Gastrocnemius medialis (tissue), 4 donors: ENCODE data around the gene GIGYF2.

Experiments
- CTCF ChIP-seq, 5 experiments: fragments of 450-650 bp in 3 of 5; fragments of 200-600 bp in 2 of 5; sonication (generic) in 2 of 5; IDR thresholded peaks in 4 of 5; conservative IDR thresholded peaks in 1 of 5; 1 replicate in 4 of 5; 2 replicates in 1 of 5; pipeline ENCODE4 v1.5.1; 2016 to 2019; ENCODE audit warnings: antibody characterized with exemption in 5 of 5, mild to moderate bottlenecking in 3 of 5, moderate library complexity in 3 of 5
- POLR2A ChIP-seq, 2 donors: fragments of 450-650 bp; IDR thresholded peaks; one replicate each; pipeline ENCODE4 v1.6.1; 2017; ENCODE audit warnings: antibody characterized with exemption in 2 of 2, mild to moderate bottlenecking in 2 of 2, moderate library complexity in 2 of 2

DNA sequence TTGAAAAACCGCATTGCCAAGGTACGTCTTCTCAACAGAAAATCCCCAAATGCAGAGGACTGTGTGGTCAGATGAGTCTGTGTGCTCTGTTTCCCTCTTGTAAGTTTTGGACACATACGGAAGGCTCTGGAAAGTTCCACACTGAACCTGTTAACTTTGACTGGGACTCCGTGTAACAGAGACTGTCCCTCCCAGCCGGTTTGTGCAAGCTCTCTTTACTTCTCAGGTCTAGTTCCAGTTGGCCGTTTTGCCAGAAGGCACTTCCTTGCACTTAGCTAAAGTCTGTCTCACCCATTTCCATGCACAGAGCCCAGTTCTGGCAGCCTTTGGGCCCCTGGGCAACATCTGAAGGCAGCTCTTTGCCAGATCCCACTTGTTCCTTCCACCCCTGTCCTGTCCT lies 41.7 kb upstream of the GIGYF2 start:
- TF ChIP-seq CTCF (IDR thresholded peaks at IDR 0.05 in 4 of 5, conservative IDR thresholded peaks at IDR 0.05 in 1 of 5), result no peak
- TF ChIP-seq POLR2A (IDR thresholded peaks at IDR 0.05), result no peak
